ENCODE data around the gene ZNF618.
"Not testable (repeated sequence)": the region's sequence is repeated elsewhere in the genome, so short reads cannot be mapped to it uniquely, and the experiment has no call there.

Gene ZNF618

DNA sequence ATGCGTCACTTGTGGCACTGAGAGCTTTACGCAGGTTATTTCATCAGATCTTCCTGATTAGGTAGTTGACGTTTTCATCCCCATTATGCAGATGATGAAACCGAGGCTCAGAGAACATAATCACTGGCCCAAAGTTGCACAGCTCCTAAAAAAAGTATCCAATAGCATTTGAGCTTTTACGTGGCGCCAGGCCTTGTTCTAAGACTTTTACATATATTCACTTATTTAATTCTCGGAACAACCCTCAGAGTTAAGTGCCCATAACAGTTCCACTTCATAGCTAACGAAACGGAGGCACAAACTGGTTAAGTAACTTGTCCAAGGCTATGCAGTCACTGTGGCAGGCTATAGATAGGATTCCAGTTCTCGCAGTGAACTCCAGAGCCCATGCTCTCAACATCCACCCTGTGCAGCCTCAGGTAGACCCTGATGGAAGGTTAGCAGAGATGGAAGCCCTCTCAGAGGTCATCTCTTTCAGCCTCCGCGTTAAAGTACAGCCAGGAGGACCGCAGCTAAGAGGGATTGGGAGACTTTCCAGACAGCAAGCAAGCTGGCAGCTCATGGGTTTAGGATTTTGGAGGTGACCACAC is 162.7 kb downstream of the ZNF618 start:
- no peak for DNase-seq (ENCODE audit: low spot score)

DNA sequence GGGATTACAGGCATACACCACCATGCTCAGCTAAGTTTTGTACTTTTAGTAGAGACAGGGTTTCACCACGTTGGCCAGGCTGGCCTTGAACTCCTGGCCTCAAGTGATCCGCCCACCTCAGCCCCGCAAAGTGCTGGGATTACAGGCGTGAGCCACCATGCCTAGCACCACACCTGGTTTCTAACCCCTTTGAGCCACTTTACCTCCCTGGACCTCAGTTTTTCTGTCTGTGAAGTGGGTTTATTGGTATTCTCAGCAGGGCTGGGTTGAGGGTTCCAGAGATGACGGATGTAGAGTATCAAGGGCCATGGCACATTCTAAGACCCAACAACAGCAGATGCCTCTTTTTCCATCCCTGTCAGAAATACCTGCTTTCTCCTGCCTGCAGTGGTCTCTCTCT is 163.4 kb downstream of the ZNF618 start:
- no peak for DNase-seq (ENCODE audit: low spot score)

DNA sequence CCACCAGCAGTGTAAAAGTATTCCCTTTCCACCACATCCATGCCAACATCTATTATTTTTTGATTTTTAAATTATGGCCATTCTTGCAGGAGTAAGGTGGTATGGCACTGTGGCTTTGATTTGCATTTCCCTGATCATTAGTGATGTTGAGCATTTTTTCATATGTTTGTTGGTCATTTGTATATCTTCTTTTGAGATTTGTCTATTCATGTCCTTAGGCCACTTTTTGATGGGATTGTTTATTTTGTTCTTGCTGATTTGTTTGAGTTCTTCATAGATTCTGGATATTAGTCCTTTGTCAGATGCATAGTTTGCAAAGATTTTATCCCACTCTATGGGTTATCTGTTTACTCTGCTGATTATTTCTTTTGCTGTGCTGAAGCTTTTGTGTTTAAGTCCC is 167.6 kb downstream of the ZNF618 start:
- not testable (repeated sequence) for DNase-seq (ENCODE audit: low spot score)

DNA sequence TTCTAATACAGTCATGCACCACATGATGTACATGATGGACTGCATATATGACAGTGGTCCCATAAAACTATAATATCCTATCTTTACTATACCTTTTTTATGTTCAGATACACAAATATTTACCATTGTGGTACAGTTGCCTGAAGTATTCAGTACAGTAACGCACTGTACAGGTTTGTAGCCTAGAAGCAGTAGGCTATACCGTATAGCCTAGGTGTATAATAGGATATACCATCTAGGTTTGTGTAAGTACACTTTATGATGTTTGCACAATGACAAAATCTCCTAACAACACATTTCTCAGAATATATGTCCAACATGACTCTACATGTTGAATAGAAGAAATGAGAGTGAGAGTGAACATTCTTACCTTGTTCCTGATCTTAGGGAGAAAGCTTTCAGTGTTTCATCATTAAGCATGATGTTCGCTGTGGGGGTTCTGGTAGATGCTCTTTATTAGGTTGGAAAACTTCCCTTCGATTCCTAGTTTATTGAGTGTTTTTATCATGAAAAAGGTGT is 170.2 kb downstream of the ZNF618 start:
- no peak for DNase-seq (ENCODE audit: low spot score)

DNA sequence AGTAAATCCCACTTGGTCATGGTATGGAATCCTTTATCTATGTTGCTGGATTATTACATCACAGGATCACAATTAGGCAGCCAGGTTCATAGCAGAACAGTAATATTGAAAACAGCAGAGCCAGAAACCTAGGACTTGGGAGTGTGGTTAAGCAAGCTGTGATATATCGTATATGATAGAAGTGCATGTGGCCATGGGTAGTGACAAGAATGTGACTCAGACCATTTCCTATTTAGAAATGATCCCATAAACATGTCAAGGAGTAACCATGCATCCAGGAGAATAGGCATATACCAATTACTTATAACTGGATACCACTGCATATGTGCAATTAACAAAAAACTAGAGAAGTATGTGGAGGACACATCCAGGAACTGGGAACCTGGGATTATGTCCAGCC is 170.8 kb downstream of the ZNF618 start:
- peak; percentile 19 for DNase-seq (ENCODE audit: low spot score)

DNA sequence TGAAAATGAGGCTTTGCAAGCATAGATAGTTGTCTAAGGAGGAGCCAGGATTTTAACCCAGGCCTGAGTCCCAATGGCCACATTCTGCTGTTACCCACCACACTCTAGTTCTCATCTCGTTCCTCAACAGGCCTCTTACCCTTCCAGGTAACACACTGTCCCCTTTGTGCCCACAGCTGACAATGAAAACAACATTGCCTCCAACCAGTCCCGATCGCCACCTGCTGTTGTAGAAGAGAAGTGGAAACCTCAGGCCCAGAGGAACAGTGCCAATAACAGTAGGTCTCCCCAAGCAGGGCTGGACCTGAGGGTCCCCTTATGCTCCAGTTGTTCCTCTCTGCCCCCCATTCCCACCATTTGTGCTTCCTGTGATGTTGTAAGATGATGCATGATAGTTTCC is 171.6 kb downstream of the ZNF618 start:
- no peak for DNase-seq (ENCODE audit: low spot score)

DNA sequence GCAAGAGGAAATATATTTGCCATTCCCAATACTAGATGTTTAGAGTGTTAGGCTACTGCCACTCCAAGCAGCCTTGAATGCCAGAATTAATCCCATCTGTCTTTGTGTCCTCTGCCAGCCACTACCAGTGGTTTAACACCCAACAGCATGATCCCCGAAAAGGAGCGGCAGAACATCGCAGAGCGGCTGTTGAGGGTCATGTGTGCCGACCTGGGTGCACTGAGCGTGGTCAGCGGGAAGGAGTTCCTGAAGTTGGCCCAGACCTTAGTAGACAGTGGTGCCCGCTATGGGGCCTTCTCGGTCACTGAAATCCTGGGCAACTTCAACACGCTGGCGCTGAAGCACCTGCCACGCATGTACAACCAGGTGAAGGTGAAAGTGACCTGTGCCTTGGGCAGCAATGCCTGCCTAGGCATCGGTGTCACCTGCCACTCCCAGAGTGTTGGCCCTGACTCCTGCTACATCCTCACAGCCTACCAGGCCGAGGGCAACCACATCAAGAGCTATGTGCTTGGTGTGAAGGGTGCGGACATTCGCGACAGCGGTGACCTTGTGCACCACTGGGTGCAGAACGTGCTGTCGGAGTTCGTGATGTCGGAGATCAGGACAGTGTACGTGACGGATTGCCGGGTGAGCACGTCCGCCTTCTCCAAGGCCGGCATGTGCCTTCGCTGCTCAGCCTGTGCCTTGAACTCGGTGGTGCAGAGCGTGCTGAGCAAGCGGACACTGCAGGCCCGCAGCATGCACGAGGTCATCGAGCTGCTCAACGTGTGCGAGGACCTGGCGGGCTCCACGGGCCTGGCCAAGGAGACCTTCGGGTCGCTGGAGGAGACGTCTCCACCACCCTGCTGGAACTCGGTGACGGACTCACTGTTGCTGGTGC is 172.7 kb downstream of the ZNF618 start:
- DNase-seq (ENCODE audit: low spot score), result no peak

DNA sequence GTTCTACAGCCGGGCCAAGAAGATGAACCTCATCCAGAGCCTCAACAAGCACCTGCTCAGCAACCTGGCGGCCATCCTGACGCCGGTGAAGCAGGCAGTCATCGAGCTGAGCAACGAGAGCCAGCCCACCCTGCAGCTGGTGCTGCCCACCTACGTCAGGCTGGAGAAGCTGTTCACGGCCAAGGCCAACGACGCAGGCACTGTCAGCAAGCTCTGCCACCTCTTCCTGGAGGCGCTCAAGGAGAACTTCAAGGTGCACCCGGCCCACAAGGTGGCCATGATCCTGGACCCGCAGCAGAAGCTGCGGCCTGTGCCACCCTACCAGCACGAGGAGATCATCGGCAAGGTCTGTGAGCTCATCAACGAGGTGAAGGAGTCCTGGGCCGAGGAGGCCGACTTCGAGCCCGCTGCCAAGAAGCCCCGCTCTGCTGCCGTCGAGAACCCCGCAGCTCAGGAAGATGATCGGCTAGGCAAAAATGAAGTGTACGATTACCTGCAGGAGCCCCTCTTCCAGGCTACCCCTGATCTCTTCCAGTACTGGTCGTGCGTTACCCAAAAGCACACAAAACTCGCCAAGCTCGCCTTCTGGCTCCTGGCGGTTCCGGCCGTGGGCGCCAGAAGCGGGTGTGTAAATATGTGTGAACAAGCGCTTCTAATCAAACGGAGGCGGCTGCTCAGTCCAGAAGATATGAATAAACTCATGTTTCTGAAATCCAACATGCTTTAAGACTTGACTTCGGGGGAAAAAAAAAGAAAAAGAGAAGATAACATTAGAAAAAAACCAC is 173.5 kb downstream of the ZNF618 start:
- no peak for DNase-seq (ENCODE audit: low spot score)

DNA sequence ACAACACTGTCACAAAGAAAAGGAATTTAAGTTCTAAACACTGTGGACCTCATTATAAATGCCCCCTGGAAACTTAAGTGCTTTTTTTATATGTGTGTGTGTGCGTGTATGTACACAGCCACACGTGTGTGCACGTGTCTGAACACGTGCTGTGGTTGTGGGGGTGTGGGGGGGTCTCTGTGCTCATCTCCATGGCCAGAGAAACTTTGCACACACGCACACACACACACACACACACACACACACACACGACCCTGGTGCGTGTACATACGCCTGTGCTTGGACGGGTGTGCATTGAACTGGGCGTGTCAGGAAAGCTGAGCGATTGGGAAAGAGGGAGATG is 174.1 kb downstream of the ZNF618 start:
- no peak for DNase-seq (ENCODE audit: low spot score)

DNA sequence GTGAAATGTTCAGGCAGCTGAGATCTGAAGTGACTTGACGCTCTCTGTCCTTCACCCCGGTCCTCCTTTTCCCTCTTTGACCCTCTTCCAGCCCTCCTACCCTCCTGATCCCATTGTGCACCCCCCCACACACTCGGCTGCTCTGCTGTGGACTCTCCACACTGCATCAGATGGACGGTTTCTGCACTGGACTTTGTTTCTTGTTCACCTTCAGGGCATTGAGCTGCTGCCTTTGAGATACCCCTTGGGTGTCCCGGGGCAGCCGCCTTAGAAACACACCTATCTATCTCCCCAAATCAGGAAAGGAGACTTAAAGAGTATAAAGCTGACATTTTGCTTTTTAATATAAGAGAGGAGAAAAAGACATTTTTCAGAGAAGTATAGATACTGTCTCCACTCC is 174.5 kb downstream of the ZNF618 start:
- no peak for DNase-seq (ENCODE audit: low spot score)

DNA sequence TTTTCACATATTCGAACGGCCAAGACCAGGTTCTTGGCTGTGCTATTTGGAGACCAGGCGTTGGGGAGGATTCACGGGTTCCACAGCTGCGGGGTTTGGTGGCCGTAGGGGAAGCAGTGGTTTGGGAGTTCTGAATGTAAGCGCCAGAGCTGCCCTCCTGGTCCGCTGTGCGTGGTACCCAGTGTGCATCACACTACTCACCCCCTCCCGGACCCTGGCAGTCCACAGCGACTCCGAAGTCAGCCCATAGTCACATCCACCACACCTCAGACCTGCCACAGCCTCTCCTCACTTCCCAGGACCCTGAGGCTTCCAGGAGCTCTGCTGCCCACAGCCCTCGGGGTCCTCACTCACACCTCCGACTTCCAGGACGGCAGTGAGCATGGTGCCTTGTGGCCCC is 175.2 kb downstream of the ZNF618 start:
- DNase-seq (ENCODE audit: low spot score), result no peak

DNA sequence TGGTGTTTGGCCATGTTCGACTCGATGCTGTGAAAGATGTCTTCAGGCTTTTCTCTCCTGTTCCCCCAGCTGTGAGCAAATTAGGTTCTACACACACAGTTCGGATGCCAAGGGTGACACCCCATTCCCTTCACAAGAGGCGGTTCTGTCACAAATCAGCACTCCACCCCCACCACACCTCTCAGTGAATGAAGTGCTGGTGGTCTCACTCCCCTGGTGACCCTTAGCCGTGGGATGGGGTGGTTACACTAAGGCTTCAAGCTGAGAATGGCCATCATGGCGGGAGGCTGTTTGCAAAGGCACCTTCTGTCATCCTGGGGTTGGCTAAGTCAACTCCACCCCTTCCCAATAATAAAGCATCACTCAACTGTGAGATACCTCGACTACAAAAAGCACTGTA is 175.6 kb downstream of the ZNF618 start:
- no peak for DNase-seq (ENCODE audit: low spot score)

DNA sequence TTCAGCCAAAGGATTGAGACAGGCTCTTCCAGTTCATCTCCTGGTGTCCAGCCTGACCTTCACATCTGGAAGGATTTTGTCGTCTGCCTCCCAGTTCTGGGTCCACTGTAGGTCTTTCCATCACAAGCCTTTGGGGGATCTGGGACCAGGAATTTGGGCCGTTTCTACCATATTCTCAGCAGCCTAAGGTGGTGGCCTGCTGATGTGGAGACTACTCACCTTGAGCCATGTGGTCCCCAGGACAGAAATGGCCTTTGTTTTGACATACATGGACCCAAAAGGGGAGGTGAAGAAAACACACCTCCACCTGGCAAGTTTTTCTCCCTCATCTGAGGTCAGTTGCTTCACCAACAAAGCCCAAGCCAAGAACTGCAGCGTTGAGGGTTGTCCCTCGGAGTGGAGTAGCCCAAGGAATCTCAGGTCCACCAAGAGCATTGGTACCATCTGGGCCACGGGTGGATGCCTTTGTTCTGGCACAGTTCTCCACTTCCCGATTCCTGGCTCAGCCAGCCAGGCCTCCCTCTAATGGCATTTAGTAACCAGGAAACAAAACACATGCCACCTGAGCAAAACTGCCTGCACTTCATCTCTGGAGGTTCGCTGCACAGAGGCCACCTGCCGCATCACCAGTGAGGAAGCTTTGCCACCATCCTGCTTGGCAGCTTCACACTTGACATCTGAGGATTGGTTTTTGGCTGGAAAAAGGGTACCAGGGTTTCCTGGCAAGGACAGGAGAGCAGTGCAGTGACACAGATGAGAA is 177.3 kb downstream of the ZNF618 start:
- no peak for DNase-seq (ENCODE audit: low spot score)

DNA sequence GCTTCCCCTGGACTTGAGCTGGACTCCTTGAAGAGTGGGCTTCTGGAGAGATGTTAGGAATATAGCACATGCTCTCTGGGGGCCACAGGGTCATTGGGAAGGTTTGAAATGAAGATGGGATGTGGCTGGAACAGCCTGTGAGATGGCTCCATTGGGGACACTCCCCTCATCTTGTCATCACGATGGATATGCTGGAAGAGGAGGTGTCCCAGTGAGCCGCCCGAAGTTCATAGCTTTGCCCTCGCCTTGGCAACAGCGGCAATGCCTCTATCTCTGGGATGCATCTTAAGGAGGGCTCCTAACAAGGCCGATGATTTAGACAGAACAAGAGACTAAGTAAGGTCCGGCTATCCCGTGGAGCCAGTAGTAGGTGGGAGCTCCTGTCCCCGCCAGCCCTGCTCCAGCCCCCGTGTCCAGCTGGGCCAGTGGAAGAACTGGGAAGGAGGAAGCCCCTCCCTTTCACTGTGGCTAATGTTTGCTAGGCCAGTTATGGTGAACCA is 178.1 kb downstream of the ZNF618 start:
- no peak for DNase-seq (ENCODE audit: low spot score)

DNA sequence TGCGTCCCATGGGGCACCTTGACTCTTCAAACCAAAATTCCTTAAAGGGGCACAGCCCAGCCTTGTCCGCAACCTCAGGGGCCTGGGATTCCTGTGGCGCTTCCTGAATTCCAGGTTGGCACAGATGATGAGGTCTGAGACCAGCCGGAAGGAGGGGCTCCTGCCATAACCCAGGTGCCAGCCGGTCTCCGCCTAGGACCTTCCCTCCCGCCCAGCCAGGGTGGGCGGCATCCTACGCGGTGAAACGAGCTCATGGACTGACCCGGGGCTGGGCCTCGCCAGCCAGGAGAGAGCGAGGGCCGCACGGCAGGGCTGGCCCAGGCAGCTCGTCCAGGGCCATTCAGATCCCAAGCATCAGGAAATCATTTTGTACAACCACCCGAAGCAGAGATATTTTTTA is 179.0 kb downstream of the ZNF618 start:
- no peak for DNase-seq (ENCODE audit: low spot score)

DNA sequence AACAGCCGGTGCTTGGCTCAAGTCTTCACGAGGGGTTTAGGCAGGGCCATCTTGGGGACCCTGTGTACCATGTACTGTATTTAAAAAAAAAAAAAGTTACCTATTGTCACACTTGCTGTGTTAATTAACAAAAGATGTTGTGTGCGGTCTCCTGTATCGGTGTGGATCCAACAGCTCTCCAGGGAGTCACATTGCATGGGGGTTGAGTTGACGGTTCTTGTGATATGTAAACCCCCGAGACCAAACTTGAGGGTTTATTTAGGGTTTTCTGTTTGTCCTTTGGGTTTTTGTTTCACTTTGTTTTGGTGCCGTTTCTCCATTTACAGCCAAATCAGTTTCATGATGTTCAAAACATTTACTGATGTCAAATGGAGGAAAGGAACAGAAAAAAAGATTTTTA is 179.8 kb downstream of the ZNF618 start:
- DNase-seq (ENCODE audit: low spot score), result no peak

DNA sequence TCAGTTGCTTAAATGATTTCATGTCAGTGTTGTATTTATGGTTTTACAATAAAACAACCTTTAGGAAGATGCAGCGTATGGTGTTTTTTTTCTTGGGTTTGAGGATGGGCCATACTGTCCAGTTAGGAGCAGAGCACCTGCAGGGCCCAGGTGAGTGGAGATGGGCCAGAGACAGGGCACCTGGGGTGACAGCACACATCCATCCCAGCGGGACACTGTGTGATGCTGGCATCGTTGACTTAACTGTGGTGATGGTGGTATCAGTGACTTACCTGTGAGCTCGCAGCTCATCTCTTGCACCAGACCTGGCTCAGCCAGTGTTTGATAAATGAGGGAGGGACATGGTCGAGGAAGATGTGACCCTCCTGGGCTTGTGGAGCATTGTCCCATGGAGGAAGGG is 180.4 kb downstream of the ZNF618 start:
- no peak for DNase-seq (ENCODE audit: low spot score)

DNA sequence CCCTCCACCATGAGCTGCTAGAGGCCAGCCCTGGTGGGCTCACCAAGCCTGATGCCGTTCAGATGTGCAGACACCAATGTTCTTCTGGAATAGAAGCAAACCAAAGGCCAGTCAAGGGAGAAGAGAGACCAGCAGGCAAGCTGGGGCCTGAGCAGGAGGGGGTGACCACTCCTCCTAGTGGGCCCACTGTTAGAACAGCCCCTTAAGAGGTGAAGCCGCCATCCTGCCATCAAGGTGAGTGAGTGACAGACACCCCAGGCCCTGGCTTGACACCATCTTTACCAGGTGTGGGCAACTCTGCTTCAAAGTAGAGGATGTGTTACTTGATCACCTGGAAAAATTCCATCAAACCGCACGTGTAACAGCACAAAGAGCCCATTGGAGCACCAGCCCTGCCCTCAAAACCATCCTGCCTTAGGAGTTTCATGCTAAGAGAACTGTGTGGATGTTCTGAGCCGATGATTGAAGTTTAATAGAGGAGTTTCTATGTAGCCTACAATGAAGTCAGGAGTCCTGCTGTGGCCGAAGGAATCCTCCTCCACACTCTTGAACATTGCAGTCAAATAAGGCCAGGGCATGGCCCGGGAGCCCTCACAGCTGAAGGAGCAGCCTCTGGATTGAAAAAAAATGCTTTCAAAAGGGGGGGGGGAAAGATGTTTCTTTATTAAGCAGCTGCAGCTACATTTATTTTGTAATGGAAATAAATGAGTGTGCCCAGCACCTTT is 181.2 kb downstream of the ZNF618 start:
- no peak for DNase-seq (ENCODE audit: low spot score)

DNA sequence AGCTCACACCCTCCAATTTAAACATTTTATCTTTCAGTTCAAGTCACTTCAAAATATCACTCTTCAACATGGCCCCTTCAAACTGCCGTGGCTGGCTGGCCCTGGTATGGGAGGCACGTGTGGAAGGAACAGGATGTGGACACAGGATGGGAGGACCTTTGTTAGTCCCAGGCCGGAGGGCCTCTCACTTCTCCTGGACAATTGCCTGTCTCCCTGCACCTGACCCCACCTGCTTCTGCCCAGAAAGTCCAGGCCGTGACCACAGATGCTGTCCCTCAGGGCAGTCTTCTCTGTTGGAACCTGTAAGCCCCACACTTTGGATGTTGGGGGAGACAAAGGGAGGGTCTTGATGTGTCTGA is 182.6 kb downstream of the ZNF618 start:
- DNase-seq (ENCODE audit: low spot score), result no peak

DNA sequence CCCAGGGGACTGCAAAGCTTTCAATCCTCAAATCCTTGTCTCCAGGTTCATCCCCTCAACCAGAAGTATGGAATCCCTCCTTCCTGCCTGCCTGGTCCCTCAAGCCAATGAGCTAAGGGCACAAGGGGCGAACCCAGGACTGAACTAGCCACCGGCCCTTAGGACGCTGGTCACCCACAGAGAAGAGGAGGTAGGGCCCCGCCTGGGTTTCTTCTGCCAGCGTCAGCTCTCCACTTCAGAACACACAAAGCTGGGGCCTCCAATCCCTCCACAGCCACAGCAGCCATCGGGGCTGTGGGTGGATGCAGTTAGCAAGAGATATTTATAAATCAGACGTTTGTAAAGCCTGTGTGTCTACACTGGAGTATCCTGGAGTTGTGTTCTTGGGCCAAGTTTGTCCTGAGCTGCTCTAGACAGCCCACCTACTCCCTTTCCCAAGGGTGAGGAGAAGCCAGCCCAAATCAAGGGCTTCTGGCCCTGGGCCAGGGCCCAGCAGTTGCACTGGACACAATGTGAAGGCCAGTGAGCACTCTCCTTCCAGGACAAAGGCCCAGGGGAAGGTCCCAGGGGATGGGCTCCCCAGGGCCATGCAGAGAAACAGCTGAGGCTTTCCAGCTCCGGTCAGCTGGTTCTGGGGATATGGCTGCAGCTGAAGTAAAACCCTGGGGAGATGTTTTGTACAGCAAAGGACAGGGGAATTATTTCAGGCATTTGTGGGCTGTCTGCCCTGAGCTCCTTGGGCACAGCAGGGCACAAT is 183.1 kb downstream of the ZNF618 start:
- DNase-seq (ENCODE audit: low spot score), result no peak

DNA sequence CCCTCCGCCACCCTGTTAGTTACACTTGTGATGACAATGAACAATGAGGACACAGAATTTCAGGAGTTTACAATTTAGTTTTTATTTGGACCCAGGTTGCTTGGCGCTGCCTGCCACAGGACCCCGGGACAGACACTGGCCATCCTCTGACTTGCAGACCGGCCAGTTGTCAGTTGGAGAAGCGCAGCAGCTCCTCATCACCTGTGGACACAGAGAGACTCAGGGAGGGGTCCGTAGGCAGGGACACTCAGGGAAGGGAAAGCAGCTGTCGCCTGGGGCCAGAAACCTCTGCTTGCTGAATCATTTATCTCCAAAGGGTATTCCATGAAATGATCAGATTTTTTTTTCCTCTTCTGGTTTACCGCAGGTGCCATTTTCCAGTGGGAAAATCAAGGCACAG is 184.0 kb downstream of the ZNF618 start:
- no peak for DNase-seq (ENCODE audit: low spot score)
